HAP-1 (cell line): ENCODE measurements around the gene CAPZA3.
A peak's percentile ranks its signal among the peaks of the same experiment; 100 is the strongest.
"Not testable (repeated sequence)": the region's sequence is repeated elsewhere in the genome, so short reads cannot be mapped to it uniquely, and the experiment has no call there.

Experiments used
- DNase-seq, 2 experiments: peaks; one replicate each; pipeline ENCODE4 v3.0.0-alpha.2; 2016 to 2020; ENCODE audit warnings: low spot score in 2 of 2
- H3K27me3 ChIP-seq: fragments of 250-450 bp; sonication (Bioruptor Pico); 2 replicates; pipeline ENCODE4 v1.5.1; 2020; ENCODE audit warnings: low read depth, mild to moderate bottlenecking, moderate library complexity
- H3K36me3 ChIP-seq: fragments of 250-450 bp; sonication (Bioruptor Pico); replicated peaks from 2 replicates; pipeline ENCODE4 v1.5.1; 2020; ENCODE audit warnings: mild to moderate bottlenecking
- H3K4me1 ChIP-seq: fragments of 250-450 bp; sonication (Bioruptor Pico); 2 replicates; pipeline ENCODE4 v1.5.1; 2020; ENCODE audit warnings: mild to moderate bottlenecking
- H3K4me3 ChIP-seq: fragments of 250-450 bp; sonication (Bioruptor Pico); 2 replicates; pipeline ENCODE4 v1.5.1; 2020; ENCODE audit warnings: mild to moderate bottlenecking, moderate library complexity
- H3K9me3 ChIP-seq: fragments of 250-450 bp; sonication (Bioruptor Pico); 2 replicates; pipeline ENCODE4 v1.5.1; 2020; ENCODE audit warnings: mild to moderate bottlenecking, moderate library complexity
- in situ Hi-C: fragments of 300-500 bp; cut with MboI; formaldehyde crosslinking; loops from 3 replicates; pipeline ENCODE4 v1.14.3; 2020; ENCODE audit warnings: low sequenced_read_pairs, inconsistent platforms, mixed read lengths

CAPZA3 gene

DNA sequence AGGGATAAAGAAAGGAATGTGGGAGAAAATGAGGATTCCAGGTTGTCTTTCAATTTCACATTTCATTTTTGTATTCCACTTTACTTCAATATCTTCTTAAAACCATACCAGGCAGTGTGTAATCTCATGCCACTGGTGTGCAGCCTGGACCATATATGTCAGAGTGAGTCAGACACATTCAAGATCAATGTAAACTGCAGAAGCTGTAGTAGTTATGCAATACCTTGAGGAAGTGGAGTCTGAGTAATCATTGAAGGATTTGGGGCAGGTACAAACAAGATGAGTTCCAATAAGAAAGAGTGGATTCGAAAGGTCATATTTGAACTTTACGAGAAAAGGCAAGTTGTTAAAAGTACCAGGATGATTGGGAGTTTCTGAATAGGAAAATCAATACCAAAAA, 14.2 kb upstream of the CAPZA3 start:
- DNase-seq = no peak
- H3K9me3 ChIP-seq = no peaks in the 10 kb centered on the region
- in situ Hi-C loops = no loop called here
- H3K4me3 ChIP-seq = no peak overlapping the region
- H3K27me3 ChIP-seq = no peaks in the 10 kb centered on the region
- H3K36me3 ChIP-seq = no peaks in the 10 kb centered on the region
- H3K4me1 ChIP-seq = no peaks in the 10 kb centered on the region

DNA sequence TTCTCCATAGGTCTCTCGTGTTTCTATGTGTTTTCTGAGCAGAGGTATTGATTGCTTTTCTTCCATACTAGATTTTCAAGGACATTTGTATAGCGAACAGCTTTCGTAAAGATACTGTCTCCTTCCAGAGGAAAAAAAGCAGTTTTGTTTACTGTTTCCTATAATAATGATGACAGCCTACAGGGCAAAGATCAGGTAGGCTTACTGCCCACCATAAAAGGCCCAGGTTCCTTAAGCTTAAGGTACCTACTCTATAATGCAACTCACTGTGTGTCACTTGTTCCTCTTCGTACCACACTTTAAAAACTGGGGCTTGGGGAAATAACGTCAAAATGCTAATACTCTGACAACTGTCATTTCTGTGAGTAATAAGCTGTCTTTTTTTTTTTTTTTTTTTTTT, 6.8 kb upstream of the CAPZA3 start:
- H3K4me1 ChIP-seq = no peaks in the 10 kb centered on the region
- H3K4me3 ChIP-seq = no peak overlapping the region
- no peaks in the 10 kb centered on the region for H3K36me3 ChIP-seq
- in situ Hi-C loops = no loop called here
- no peaks in the 10 kb centered on the region; the same call in 1 of the 2 replicates for H3K9me3 ChIP-seq
- no peak for DNase-seq
- no peaks in the 10 kb centered on the region for H3K27me3 ChIP-seq

- in situ Hi-C loops = no loop called here
- no peaks in the 10 kb centered on the region for H3K27me3 ChIP-seq
- no peaks in the 10 kb centered on the region for H3K36me3 ChIP-seq
- H3K4me3 ChIP-seq = no peak overlapping the region
- DNase-seq = peak; percentile 17 to 33
- peaks cover 9% of the 10 kb centered on the region for H3K4me1 ChIP-seq
- no peaks in the 10 kb centered on the region for H3K9me3 ChIP-seq
These were observed 10.0 kb downstream of the CAPZA3 start for GRCh38 chr12:18747895-18748294.

- Histone ChIP-seq H3K27me3 (no peaks in the 10 kb centered on the region), H3K4me3 (no peak overlapping the region), H3K4me1 (peaks cover 9% of the 10 kb centered on the region), H3K9me3 (no peaks in the 10 kb centered on the region), H3K36me3 (no peaks in the 10 kb centered on the region)
- DNase-seq = no peak
- in situ Hi-C loops = no loop called here
These were observed 11.6 kb downstream of the CAPZA3 start for GRCh38 chr12:18749386-18749957.

DNA sequence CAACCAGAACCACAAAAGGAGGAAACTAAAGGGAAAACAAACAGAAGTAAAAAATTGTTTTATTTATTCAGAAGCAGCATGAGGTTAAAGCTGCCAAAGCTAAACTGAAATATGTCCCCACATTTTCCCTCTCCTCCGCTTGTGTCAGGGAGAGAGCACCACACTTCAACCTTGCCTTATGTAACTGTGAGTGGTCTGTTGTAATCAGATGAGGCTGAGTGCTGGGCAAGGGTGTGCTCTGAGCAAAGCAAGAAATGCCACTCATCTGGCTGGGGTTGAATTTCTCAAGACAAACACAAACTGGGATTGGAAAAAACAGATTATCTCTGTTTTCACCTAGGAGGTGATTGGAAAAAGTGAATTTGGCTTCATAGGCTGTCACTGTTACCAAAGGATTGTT, 12.2 kb downstream of the CAPZA3 start:
- no peak overlapping the region for H3K4me3 ChIP-seq
- DNase-seq = no peak
- no peaks in the 10 kb centered on the region for H3K27me3 ChIP-seq
- in situ Hi-C loops = no loop called here
- no peaks in the 10 kb centered on the region for H3K9me3 ChIP-seq
- H3K4me1 ChIP-seq = peaks cover 9% of the 10 kb centered on the region
- no peaks in the 10 kb centered on the region for H3K36me3 ChIP-seq

- in situ Hi-C loops = no loop called here
- Histone ChIP-seq H3K4me1 (peaks cover 9% of the 10 kb centered on the region), H3K36me3 (no peaks in the 10 kb centered on the region), H3K27me3 (no peaks in the 10 kb centered on the region), H3K9me3 (no peaks in the 10 kb centered on the region), H3K4me3 (no peak overlapping the region)
- no peak for DNase-seq
These were observed 13.9 kb downstream of the CAPZA3 start for GRCh38 chr12:18751866-18752265.

GRCh38 chr12:18752280-18752920, 14.5 kb downstream of the CAPZA3 start:
- no peaks in the 10 kb centered on the region for H3K36me3 ChIP-seq
- peak in 1 of 2 experiments; percentile 11 for DNase-seq
- no peaks in the 10 kb centered on the region for H3K9me3 ChIP-seq
- in situ Hi-C loops = no loop called here
- no peak overlapping the region for H3K4me3 ChIP-seq
- H3K4me1 ChIP-seq = peaks cover 9% of the 10 kb centered on the region
- no peaks in the 10 kb centered on the region for H3K27me3 ChIP-seq

DNA sequence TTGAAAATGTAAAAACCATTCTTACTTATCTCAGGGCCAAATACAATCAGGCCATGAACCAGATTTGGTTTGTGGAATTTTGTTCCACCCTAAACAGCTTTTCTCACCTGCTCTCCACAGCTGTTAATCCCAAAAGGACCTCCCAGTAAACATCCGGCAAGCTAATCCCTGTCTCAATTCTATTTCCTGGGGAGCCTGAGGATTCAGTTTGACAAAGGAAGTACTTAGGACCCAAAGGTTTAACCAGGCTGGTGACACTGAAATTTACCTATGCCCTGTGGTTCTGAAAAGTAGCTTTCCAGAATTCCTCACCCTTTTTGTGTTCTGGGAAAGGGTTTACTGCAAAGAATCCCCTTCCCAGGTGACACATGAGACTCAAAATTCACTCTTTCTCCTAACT, 15.0 kb downstream of the CAPZA3 start:
- in situ Hi-C loops = no loop called here
- no peaks in the 10 kb centered on the region for H3K36me3 ChIP-seq
- DNase-seq = no peak
- H3K4me3 ChIP-seq = no peak overlapping the region
- H3K9me3 ChIP-seq = no peaks in the 10 kb centered on the region
- H3K27me3 ChIP-seq = no peaks in the 10 kb centered on the region
- peaks cover 3% of the 10 kb centered on the region for H3K4me1 ChIP-seq

DNA sequence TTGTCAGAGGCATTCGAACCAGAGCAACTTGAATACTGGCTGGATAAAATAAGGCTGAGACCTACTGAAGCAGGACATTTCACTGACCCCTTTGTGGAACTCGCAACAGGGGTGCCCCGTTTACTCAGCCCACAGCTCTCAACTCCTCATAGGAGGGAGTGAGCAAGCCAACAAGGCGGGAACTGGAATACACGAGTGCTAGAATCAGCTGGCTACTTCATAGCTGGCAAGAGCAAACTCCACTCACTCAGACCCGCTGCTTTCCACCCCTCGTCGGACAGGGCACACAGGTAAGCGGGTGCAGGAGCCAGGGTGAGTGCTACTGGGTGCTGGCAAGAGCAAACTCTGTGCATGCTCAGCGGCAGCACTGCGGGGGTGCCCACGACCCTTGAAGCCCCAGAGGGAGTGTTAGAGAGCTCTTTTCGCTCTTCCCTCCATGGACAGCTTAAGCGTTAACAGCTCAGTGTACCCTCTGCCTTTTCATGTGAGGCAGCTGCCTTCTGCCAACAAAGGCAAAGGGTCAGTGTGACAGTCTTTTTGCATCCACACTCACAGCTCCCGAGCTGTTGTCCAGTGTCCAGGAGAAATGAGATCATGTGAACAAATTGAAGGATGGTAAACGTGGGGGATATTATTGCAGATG, 15.7 kb downstream of the CAPZA3 start:
- Histone ChIP-seq H3K4me3 (no peak overlapping the region), H3K9me3 (no peaks in the 10 kb centered on the region), H3K36me3 (no peaks in the 10 kb centered on the region), H3K4me1 (no peaks in the 10 kb centered on the region), H3K27me3 (no peaks in the 10 kb centered on the region)
- no peak for DNase-seq
- in situ Hi-C loops = no loop called here

GRCh38 chr12:18754124-18754707, 16.3 kb downstream of the CAPZA3 start:
- no peaks in the 10 kb centered on the region for H3K36me3 ChIP-seq
- no peaks in the 10 kb centered on the region for H3K9me3 ChIP-seq
- DNase-seq = no peak
- no peaks in the 10 kb centered on the region for H3K4me1 ChIP-seq
- in situ Hi-C loops = no loop called here
- H3K4me3 ChIP-seq = no peak overlapping the region
- H3K27me3 ChIP-seq = no peaks in the 10 kb centered on the region

GRCh38 chr12:18755341-18755740, 17.4 kb downstream of the CAPZA3 start:
- H3K9me3 ChIP-seq = no peaks in the 10 kb centered on the region
- DNase-seq = no peak

GRCh38 chr12:18766479-18766878, 28.6 kb downstream of the CAPZA3 start:
- H3K4me3 ChIP-seq, H3K36me3 ChIP-seq, H3K9me3 ChIP-seq, DNase-seq, H3K27me3 ChIP-seq, H3K4me1 ChIP-seq, in situ Hi-C loops: not testable (repeated sequence)

More at GRCh38 chr12:18755341-18755740, 17.4 kb downstream of the CAPZA3 start:
- no peaks in the 10 kb centered on the region for H3K4me1 ChIP-seq
- no peaks in the 10 kb centered on the region for H3K27me3 ChIP-seq
- H3K4me3 ChIP-seq = no peak overlapping the region
- H3K36me3 ChIP-seq = no peaks in the 10 kb centered on the region
- in situ Hi-C loops = no loop called here

- H3K27me3 ChIP-seq = no peaks in the 10 kb centered on the region
- H3K9me3 ChIP-seq = no peaks in the 10 kb centered on the region; the same call in 1 of the 2 replicates
- H3K4me1 ChIP-seq = no peaks in the 10 kb centered on the region
- H3K4me3 ChIP-seq = no peak overlapping the region
- no peak for DNase-seq
- H3K36me3 ChIP-seq = no peaks in the 10 kb centered on the region
- in situ Hi-C loops = no loop called here
These were observed 44.9 kb downstream of the CAPZA3 start for GRCh38 chr12:18782827-18783226.

DNA sequence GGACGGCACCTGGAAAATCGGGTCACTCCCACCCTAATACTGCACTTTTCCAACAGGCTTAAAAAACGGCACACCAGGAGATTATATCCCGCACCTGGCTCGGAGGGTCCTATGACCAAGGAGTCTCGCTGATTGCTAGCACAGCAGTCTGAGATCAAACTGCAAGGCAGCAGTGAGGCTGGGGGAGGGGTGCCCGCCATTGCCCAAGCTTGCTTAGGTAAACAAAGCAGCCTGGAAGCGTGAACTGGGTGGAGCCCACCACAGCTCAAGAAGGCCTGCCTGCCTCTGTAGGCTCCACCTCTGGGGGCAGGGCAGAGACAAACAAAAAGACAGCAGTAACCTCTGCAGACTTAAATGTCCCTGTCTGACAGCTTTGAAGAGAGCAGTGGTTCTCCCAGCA, 47.5 kb downstream of the CAPZA3 start:
- DNase-seq = peak in 1 of 2 experiments; percentile 13
- H3K4me1 ChIP-seq, H3K9me3 ChIP-seq, H3K27me3 ChIP-seq, H3K4me3 ChIP-seq, in situ Hi-C loops, H3K36me3 ChIP-seq: not testable (repeated sequence)
